ENCODE measurements around the gene HS6ST3.
"Not testable (repeated sequence)": the region's sequence is repeated elsewhere in the genome, so short reads cannot be mapped to it uniquely, and the experiment has no call there.

- not testable (repeated sequence) for TF ChIP-seq CTCF (IDR thresholded peaks at IDR 0.05 in 8 of 11, conservative IDR thresholded peaks at IDR 0.05 in 3 of 11); POLR2A (IDR thresholded peaks at IDR 0.05); POLR2AphosphoS5 (IDR thresholded peaks at IDR 0.05)
Measured at GRCh38 chr13:96115368-96115767, 25.5 kb downstream of the HS6ST3 start.

All from spleen (tissue), 7 donors.